ENCODE measurements around the gene DLG2. TPM values are rescaled to one million over a fixed set of nuclear protein-coding genes. Genes with fewer than 3 reads are reported as not detected.

The DLG2 gene
- total RNA-seq, 1 donor from 2014 or later: 0.43 TPM

DNA sequence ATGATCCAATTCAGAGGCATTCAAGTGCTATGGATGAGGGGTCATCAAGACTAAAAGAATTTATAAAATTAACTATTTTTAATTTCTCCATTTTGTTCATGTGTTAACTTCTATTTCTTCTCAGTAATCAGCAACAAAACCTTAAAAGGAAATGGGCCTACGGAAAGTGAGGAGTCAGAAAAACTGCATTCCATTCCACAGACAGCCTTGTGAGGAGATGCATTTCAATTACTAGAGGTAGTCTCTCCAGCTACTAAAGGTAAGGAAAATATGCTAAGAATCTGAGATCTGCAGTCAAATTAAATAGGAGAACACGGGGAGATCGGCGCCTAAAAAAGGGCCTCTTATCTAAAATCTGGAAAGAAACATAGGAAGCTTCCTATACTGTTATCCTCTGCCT is 661.7 kb downstream of the DLG2 start:
- no peak overlapping the region for H3K27ac ChIP-seq
- intact Hi-C loops (cut with DNase I): no loop called here
- no peak for DNase-seq (ENCODE audit: low spot score in 2 of 2)
- H3K27me3 ChIP-seq: no peaks in the 10 kb centered on the region
- H3K4me1 ChIP-seq: no peaks in the 10 kb centered on the region
- H3K4me3 ChIP-seq: no peak overlapping the region
- TF ChIP-seq, protein P1, sequence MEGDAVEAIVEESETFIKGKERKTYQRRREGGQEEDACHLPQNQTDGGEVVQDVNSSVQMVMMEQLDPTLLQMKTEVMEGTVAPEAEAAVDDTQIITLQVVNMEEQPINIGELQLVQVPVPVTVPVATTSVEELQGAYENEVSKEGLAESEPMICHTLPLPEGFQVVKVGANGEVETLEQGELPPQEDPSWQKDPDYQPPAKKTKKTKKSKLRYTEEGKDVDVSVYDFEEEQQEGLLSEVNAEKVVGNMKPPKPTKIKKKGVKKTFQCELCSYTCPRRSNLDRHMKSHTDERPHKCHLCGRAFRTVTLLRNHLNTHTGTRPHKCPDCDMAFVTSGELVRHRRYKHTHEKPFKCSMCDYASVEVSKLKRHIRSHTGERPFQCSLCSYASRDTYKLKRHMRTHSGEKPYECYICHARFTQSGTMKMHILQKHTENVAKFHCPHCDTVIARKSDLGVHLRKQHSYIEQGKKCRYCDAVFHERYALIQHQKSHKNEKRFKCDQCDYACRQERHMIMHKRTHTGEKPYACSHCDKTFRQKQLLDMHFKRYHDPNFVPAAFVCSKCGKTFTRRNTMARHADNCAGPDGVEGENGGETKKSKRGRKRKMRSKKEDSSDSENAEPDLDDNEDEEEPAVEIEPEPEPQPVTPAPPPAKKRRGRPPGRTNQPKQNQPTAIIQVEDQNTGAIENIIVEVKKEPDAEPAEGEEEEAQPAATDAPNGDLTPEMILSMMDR (IDR thresholded peaks at IDR 0.05): no peak
- no peaks in the 10 kb centered on the region for H3K9me3 ChIP-seq
- H3K36me3 ChIP-seq: no peaks in the 10 kb centered on the region

DNA sequence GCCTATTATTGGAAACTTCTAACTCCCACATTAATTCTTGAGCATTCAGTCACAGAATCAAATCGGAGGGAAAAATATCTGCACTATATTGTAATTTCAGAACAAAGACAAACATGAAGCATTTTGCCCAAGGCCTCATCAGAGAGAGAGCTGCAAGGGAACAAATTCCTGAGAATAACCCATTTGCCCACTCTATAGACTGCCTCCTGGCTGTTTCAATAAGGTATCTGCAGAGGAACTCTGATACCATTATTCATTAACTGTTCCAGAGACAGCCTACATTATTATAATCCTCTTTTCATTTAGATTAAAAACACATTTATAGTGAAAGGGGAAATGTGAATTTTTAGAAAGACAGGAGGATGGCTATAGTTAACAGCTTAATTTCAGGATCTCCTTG is 663.9 kb downstream of the DLG2 start:
- H3K9me3 ChIP-seq: no peaks in the 10 kb centered on the region
- intact Hi-C loops (cut with DNase I): no loop called here
- no peak overlapping the region for H3K27ac ChIP-seq
- DNase-seq (ENCODE audit: low spot score in 2 of 2): no peak
- TF ChIP-seq, protein P1 (IDR thresholded peaks at IDR 0.05): no peak
- no peaks in the 10 kb centered on the region for H3K27me3 ChIP-seq
- no peak overlapping the region for H3K4me3 ChIP-seq
- H3K4me1 ChIP-seq: no peaks in the 10 kb centered on the region
- no peaks in the 10 kb centered on the region for H3K36me3 ChIP-seq

GRCh38 chr11:84962018-84962417 is 665.1 kb downstream of the DLG2 start:
- no peaks in the 10 kb centered on the region for H3K36me3 ChIP-seq
- H3K4me1 ChIP-seq: no peaks in the 10 kb centered on the region
- H3K9me3 ChIP-seq: no peaks in the 10 kb centered on the region
- H3K27me3 ChIP-seq: no peaks in the 10 kb centered on the region
- no peak overlapping the region for H3K4me3 ChIP-seq
- TF ChIP-seq, protein P1 (IDR thresholded peaks at IDR 0.05): no peak
- DNase-seq (ENCODE audit: low spot score in 2 of 2): no peak
- intact Hi-C loops (cut with DNase I): no loop called here
- no peak overlapping the region for H3K27ac ChIP-seq

DNA sequence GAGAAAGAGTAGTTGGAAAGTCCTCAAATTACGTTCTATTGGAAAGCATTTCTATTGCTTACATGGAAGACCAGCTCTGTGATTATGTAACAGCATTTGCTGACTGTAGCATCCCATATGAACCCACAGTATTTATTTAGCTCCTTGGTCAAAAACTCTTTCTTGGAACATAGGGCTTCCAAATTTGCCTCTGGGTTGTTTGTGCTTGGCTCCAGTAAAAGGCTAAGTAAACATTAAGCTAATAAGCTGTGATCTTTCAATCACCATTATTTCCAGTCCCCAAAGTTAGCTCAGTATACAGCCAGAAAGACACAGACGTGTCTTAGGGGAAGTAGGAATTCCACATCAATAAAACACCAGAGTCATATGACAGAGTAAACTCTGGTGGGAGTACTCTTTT is 668.8 kb downstream of the DLG2 start:
- DNase-seq (ENCODE audit: low spot score in 2 of 2): no peak
- Histone ChIP-seq H3K27ac (no peak overlapping the region), H3K27me3 (no peaks in the 10 kb centered on the region), H3K4me3 (no peak overlapping the region), H3K9me3 (no peaks in the 10 kb centered on the region), H3K4me1 (no peaks in the 10 kb centered on the region), H3K36me3 (no peaks in the 10 kb centered on the region)
- intact Hi-C loops (cut with DNase I): no loop called here
- TF ChIP-seq, protein P1 (IDR thresholded peaks at IDR 0.05): no peak

DNA sequence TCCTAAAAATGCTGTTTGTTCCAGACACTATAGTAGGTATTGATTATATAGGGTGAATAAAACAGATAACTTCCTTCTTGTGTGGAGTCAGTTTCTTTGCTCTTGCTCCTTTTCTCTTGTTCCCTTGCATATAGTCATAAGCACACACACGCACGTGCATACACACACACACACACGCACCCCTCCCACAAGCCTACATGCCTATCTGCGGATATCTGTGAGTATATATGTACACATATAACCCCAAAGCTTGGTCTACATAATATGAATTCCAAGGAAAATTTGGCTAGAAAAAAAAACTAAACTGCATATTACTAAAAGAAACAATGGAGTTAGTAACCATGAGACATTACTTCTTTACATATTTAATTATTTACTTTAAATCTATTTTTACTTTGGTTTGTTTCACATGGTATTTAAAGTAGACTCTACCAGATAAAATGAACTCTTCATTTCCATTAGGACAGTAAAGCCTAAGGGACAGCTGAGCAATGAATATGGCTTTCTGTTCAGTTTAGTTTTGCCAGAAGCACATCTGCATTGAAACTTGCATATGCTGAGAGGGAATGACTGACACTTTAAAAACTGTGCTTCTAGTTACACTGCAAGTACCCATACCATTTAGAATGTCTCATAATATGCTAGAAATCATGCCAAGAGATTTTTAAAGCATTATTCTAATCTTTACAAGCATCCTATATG is 676.4 kb downstream of the DLG2 start:
- Histone ChIP-seq H3K4me3 (no peak overlapping the region), H3K27ac (no peak overlapping the region), H3K4me1 (no peaks in the 10 kb centered on the region), H3K9me3 (no peaks in the 10 kb centered on the region), H3K27me3 (no peaks in the 10 kb centered on the region), H3K36me3 (no peaks in the 10 kb centered on the region)
- intact Hi-C loops (cut with DNase I): no loop called here
- TF ChIP-seq, protein P1 (IDR thresholded peaks at IDR 0.05): no peak
- no peak for DNase-seq (ENCODE audit: low spot score in 2 of 2)
